K562 (cell line): ENCODE data around the gene RFLNA. TPM values are rescaled to one million over a fixed set of nuclear protein-coding genes. Genes with fewer than 3 reads are reported as not detected.
A peak's percentile ranks its signal among the peaks of the same experiment; 100 is the strongest.

Experiments used
- ATAC-seq: fragments of 200-7000 bp; cut with Tn5 transposase; 3 replicates; pipeline ENCODE4 v1.9.1; 2020; ENCODE audit warnings: moderate library complexity
- BruUV-seq: library from RNA; stranded (reverse); fragments of 400-500 nt; replicated peaks from 2 replicates; lab custom pipeline; 2021; lab: Mats Ljungman, UMichigan
- CTCF ChIA-PET: fragments of 300-600 bp; formaldehyde crosslinking; extraction: SDS; loops from one replicate; lab custom pipeline; 2021; ENCODE audit warnings: low intra/inter-chr PET ratio; lab: Yijun Ruan, JAX
- POLR2A ChIA-PET: fragments of 300-600, 350-650 bp; sonication (Branson Sonifier 250); formaldehyde crosslinking; extraction: SDS; loops from one replicate; lab custom pipeline; 2021; ENCODE audit warnings: antibody characterized with exemption, inconsistent platforms; lab: Yijun Ruan, JAX
- DNase-seq, 4 experiments: peaks; one replicate each; pipeline versions ENCODE4 v3.0.0 to v3.0.0-alpha.2; 2011 to 2018; ENCODE audit warnings: low spot score in 3 of 4, mixed read lengths in 3 of 4; ENCODE audit errors: extremely low read depth in 1 of 4
- FAIRE-seq: peaks from 2 replicates; lab custom pipeline; 2011; peaks lifted over from hg19 to GRCh38; lab: Jason Lieb, UNC
- H2AFZ ChIP-seq: 2 replicates; pipeline ENCODE4 v1.6.0; 2011; ENCODE audit warnings: low read depth, low read length, control low read depth, inconsistent platforms
- H3K27ac ChIP-seq: fragments of 200-600 bp; 3 replicates; pipeline ENCODE4 v1.8.0; 2011; ENCODE audit warnings: low read depth, mild to moderate bottlenecking, control low read depth, inconsistent platforms, low read length, moderate library complexity, mixed read lengths; ENCODE audit errors: extremely low read depth
- H3K27me3 ChIP-seq, 2 experiments: fragments of 300-600 bp in 1 of 2; 2 replicates in 1 of 2; 3 replicates in 1 of 2; pipeline versions ENCODE4 v1.6.0 to v1.8.0; 2011; ENCODE audit warnings: inconsistent platforms in 2 of 2, low read length in 2 of 2, mild to moderate bottlenecking in 1 of 2, mixed read lengths in 1 of 2, moderate library complexity in 1 of 2; ENCODE audit not compliant: control insufficient read depth in 2 of 2, insufficient read depth in 2 of 2
- H3K36me3 ChIP-seq: fragments of 300-600 bp; 3 replicates; pipeline ENCODE4 v1.8.0; 2011; ENCODE audit warnings: mild to moderate bottlenecking, low read length, inconsistent platforms; ENCODE audit not compliant: control insufficient read depth, insufficient read depth
- H3K4me1 ChIP-seq, 2 experiments: fragments of 200-600 bp in 1 of 2; replicated peaks in 1 of 2; 2 replicates in 1 of 2; 3 replicates in 1 of 2; pipeline versions ENCODE4 v1.5.1 to v1.8.0; 2011; ENCODE audit warnings: inconsistent platforms in 2 of 2, low read length in 2 of 2, mild to moderate bottlenecking in 1 of 2, mixed read lengths in 1 of 2, moderate library complexity in 1 of 2; ENCODE audit not compliant: control insufficient read depth in 2 of 2, insufficient read depth in 2 of 2
- H3K4me2 ChIP-seq: 2 replicates; pipeline ENCODE4 v1.6.1; 2011; ENCODE audit warnings: low read length, control low read depth, inconsistent platforms, mixed read lengths; ENCODE audit not compliant: insufficient read depth
- H3K4me3 ChIP-seq: fragments of 200-600 bp; sonication (generic), shearing (Covaris generic); 2 replicates; pipeline ENCODE4 v1.5.1; 2016; ENCODE audit warnings: control low read depth, inconsistent platforms
- H3K79me2 ChIP-seq: fragments of 200-600 bp; 3 replicates; pipeline ENCODE4 v1.8.0; 2011; ENCODE audit warnings: low read length, inconsistent platforms; ENCODE audit not compliant: control insufficient read depth, insufficient read depth
- H3K9ac ChIP-seq, 2 experiments: 2 replicates each; pipeline versions ENCODE4 v1.6.0 to v1.6.1; 2011; ENCODE audit warnings: low read depth in 2 of 2, low read length in 2 of 2, control low read depth in 1 of 2, inconsistent platforms in 1 of 2, mild to moderate bottlenecking in 1 of 2, mixed read lengths in 1 of 2; ENCODE audit not compliant: insufficient read depth in 1 of 2
- H3K9me1 ChIP-seq: one replicate; pipeline ENCODE4 v1.6.0; 2011; ENCODE audit warnings: inconsistent platforms, mild to moderate bottlenecking, low read length, moderate library complexity; ENCODE audit not compliant: control insufficient read depth, insufficient read depth
- H3K9me3 ChIP-seq: replicated peaks from 2 replicates; pipeline ENCODE4 v1.5.1; 2011; ENCODE audit warnings: low read depth, low read length, inconsistent platforms; ENCODE audit not compliant: control insufficient read depth, insufficient read depth
- H4K20me1 ChIP-seq: replicated peaks from 2 replicates; pipeline ENCODE4 v1.6.1; 2011; ENCODE audit warnings: low read length, inconsistent platforms, mixed read lengths; ENCODE audit not compliant: control insufficient read depth, insufficient read depth
- BRF2 ChIP-seq: IDR thresholded peaks from 3 replicates; pipeline ENCODE4 v1.6.1; 2011; ENCODE audit warnings: borderline replicate concordance, mild to moderate bottlenecking; ENCODE audit not compliant: insufficient read length, insufficient read depth
- CHD2 ChIP-seq: IDR thresholded peaks from 2 replicates; pipeline ENCODE4 v1.6.1; 2011; ENCODE audit warnings: low read depth, low read length
- IFI16 ChIP-seq: fragments of 250-450 bp; sonication (Bioruptor Pico); IDR thresholded peaks from 2 replicates; pipeline ENCODE4 v2.1.2; 2022; ENCODE audit warnings: mild to moderate bottlenecking, inconsistent platforms
- LCOR ChIP-seq: sonication (generic); formaldehyde crosslinking; IDR thresholded peaks from 2 replicates; pipeline ENCODE4 v1.8.0; 2022; ENCODE audit warnings: mild to moderate bottlenecking, missing genetic modification reagents
- MAZ ChIP-seq, 2 experiments: fragments of 450-650 bp in 1 of 2; sonication (generic) in 1 of 2; formaldehyde crosslinking; IDR thresholded peaks in 1 of 2; conservative IDR thresholded peaks in 1 of 2; 2 replicates each; pipeline versions ENCODE4 v1.4.0 to v1.5.0; 2020; ENCODE audit warnings: mild to moderate bottlenecking in 1 of 2, missing genetic modification reagents in 1 of 2
- MYBL2 ChIP-seq, 2 experiments: fragments of 450-650 bp in 1 of 2; sonication (generic) in 1 of 2; formaldehyde crosslinking in 1 of 2; IDR thresholded peaks; 2 replicates each; pipeline versions ENCODE4 v1.6.1 to v1.8.1; 2017 to 2022; ENCODE audit warnings: borderline replicate concordance in 1 of 2, inconsistent platforms in 1 of 2, low read depth in 1 of 2, mild to moderate bottlenecking in 1 of 2, missing genetic modification reagents in 1 of 2, moderate library complexity in 1 of 2
- NELFE ChIP-seq: IDR thresholded peaks from 2 replicates; pipeline ENCODE4 v1.6.1; 2011; ENCODE audit warnings: mild to moderate bottlenecking; ENCODE audit not compliant: insufficient read depth, insufficient read length
- NR1H2 ChIP-seq: sonication (generic); formaldehyde crosslinking; IDR thresholded peaks from 2 replicates; pipeline ENCODE4 v1.4.0; 2020; ENCODE audit warnings: mild to moderate bottlenecking, missing genetic modification reagents
- THAP7 ChIP-seq: fragments of 250-450 bp; sonication (Bioruptor Pico); IDR thresholded peaks from 2 replicates; pipeline ENCODE4 v1.5.0; 2021
- THRB ChIP-seq: fragments of 450-650 bp; formaldehyde crosslinking; conservative IDR thresholded peaks from 2 replicates; pipeline ENCODE4 v1.4.0; 2022; ENCODE audit warnings: mild to moderate bottlenecking, missing genetic modification characterization
- TOE1 ChIP-seq, 2 experiments: fragments of 450-650 bp in 1 of 2; sonication (generic) in 1 of 2; formaldehyde crosslinking in 1 of 2; IDR thresholded peaks; 2 replicates each; pipeline versions ENCODE4 v1.7.1 to v1.8.0; 2016 to 2022; ENCODE audit warnings: borderline replicate concordance in 2 of 2, mild to moderate bottlenecking in 2 of 2, antibody characterized with exemption in 1 of 2, inconsistent platforms in 1 of 2, low read depth in 1 of 2, missing genetic modification reagents in 1 of 2, moderate library complexity in 1 of 2
- ZNF133 ChIP-seq: fragments of 250-450 bp; sonication (Bioruptor Pico); IDR thresholded peaks from 2 replicates; pipeline ENCODE4 v1.4.0; 2020; ENCODE audit warnings: mild to moderate bottlenecking
- ZNF263 ChIP-seq: sonication (generic); formaldehyde crosslinking; IDR thresholded peaks from 2 replicates; pipeline ENCODE4 v1.8.0; 2022; ENCODE audit warnings: mild to moderate bottlenecking, missing genetic modification reagents, borderline replicate concordance
- ZNF668 ChIP-seq: fragments of 250-450 bp; sonication (Bioruptor Pico); IDR thresholded peaks from 2 replicates; pipeline ENCODE4 v1.8.0; 2022; ENCODE audit warnings: mild to moderate bottlenecking, inconsistent platforms
- WGBS: fragments of 100-300 bp; shearing (Covaris generic); methylation state at CpG from one replicate; pipeline ENCODE4 v1.1.6; 2016; ENCODE audit warnings: low coverage, mixed read lengths; ENCODE audit not compliant: insufficient coverage; ENCODE audit errors: missing lambda C conversion rate; 5-methylcytosine and 5-hydroxymethylcytosine counted together
- in situ Hi-C: fragments of 300-500 bp; cut with MboI; formaldehyde crosslinking; loops from 4 replicates; pipeline ENCODE4 v1.15.0; 2018; ENCODE audit warnings: inconsistent platforms, mixed read lengths
- intact Hi-C: fragments of 100-400 bp; cut with micrococcal nuclease; formaldehyde crosslinking; loops from 2 replicates; pipeline ENCODE4 v1.14.2; 2022
- polyA plus RNA-seq, 8 experiments: library from polyadenylated mRNA; depleted of rRNA in 4 of 8; stranded (reverse) in 5 of 8; unstranded in 3 of 8; fragments of >200 nt; fragmentation: Nextera tagmentation in 2 of 8; fragmentation: Illumina TruSeq in 1 of 8; extraction: Ambion mirVana in 2 of 8; extraction: Trizol in 1 of 8; gene quantifications; 2 replicates each; pipeline versions ENCODE4 v1.2.1 to v1.2.3, GENCODE V29; 2011 to 2014; ENCODE audit warnings: inconsistent platforms in 1 of 8, missing spikeins in 1 of 8
- total RNA-seq, 7 experiments: library from RNA; depleted of rRNA in 6 of 7; stranded (reverse); fragments of >200 nt in 6 of 7; fragmentation: Illumina TruSeq in 2 of 7; extraction: Trizol in 2 of 7; gene quantifications; 2 replicates each; pipeline versions ENCODE4 v1.2.1 to v1.2.3, GENCODE V29; 2011 to 2021; ENCODE audit warnings: low replicate concordance in 1 of 7

RFLNA gene
- total and polyA plus RNA-seq, 9 of the 15 experiments (the other 6 are each of a cell fraction or from before 2014, with no cell fraction given) = not detected

- Histone ChIP-seq H2AFZ (no peak overlapping the region), H3K27me3 (peaks cover 33 to 81% of the 10 kb centered on the region in 2 experiments; a peak in 4 of 5 replicates), H3K4me1 (peaks cover 0 to 10% of the 10 kb centered on the region in 2 experiments; a peak in 2 of 5 replicates), H3K9me1 (no peaks in the 10 kb centered on the region), H3K9ac (no peak overlapping the region), H3K36me3 (no peaks in the 10 kb centered on the region), H3K4me2 (no peak overlapping the region), H3K79me2 (no peaks in the 10 kb centered on the region), H3K27ac (no peak overlapping the region), H3K4me3 (no peak overlapping the region), H3K9me3 (no peaks in the 10 kb centered on the region), H4K20me1 (peaks cover 5% of the 10 kb centered on the region)
- ATAC-seq = no peak
- in situ Hi-C loops = no loop called here
- POLR2A ChIA-PET = no interaction called here
- CTCF ChIA-PET = no interaction called here
- WGBS = 3% methylated on average over 19 of the region's 19 CpGs
- BruUV-seq = no TSS peak
- peak; percentile 6 for FAIRE-seq
- intact Hi-C loops = no loop called here
- no peak for TF ChIP-seq IFI16 (CRISPR knock-in tag)
- TF ChIP-seq NELFE = no peak
- no peak for TF ChIP-seq TOE1 (IDR thresholded peaks at IDR 0.05; ENCODE audit: borderline replicate concordance)
- TF ChIP-seq TOE1 (CRISPR knock-in tag; IDR thresholded peaks at IDR 0.05; ENCODE audit: borderline replicate concordance, low read depth) = no peak
- no peak for TF ChIP-seq LCOR (CRISPR knock-in tag)
- no peak for TF ChIP-seq THRB (CRISPR knock-in tag)
- no peak for TF ChIP-seq NR1H2 (CRISPR knock-in tag)
- no peak for TF ChIP-seq CHD2
- TF ChIP-seq MYBL2 (IDR thresholded peaks at IDR 0.05; ENCODE audit: low read depth) = no peak
- TF ChIP-seq MYBL2 (CRISPR knock-in tag; IDR thresholded peaks at IDR 0.05; ENCODE audit: borderline replicate concordance) = no peak
- no peak for TF ChIP-seq ZNF668 (CRISPR knock-in tag)
- no peak for TF ChIP-seq MAZ (CRISPR knock-in tag; conservative IDR thresholded peaks at IDR 0.05 in 1 of 2, IDR thresholded peaks at IDR 0.05 in 1 of 2)
- TF ChIP-seq ZNF263 (CRISPR knock-in tag) = no peak
- TF ChIP-seq BRF2 = no peak
- no peak for TF ChIP-seq ZNF133 (CRISPR knock-in tag)
- no peak for TF ChIP-seq THAP7 (CRISPR knock-in tag)
- DNase-seq = no peak
Observed at GRCh38 chr12:124297856-124298255, 3.0 kb downstream of the RFLNA start.
